Ovary (tissue), 1 donor: ENCODE results near the gene FOSL2.

Source experiments
- EP300 ChIP-seq: sonication (generic); formaldehyde crosslinking; IDR thresholded peaks from one replicate; pipeline ENCODE4 v1.6.1; 2017; ENCODE audit warnings: antibody characterized with exemption
- POLR2A ChIP-seq: fragments of 450-650 bp; IDR thresholded peaks from one replicate; pipeline ENCODE4 v1.6.1; 2017; ENCODE audit warnings: antibody characterized with exemption, mild to moderate bottlenecking, moderate library complexity

GRCh38 chr2:28432362-28432761 is 39.7 kb downstream of the FOSL2 start:
- TF ChIP-seq EP300 (no peak), POLR2A (no peak)
